ENCODE data around the gene SARDH. TPM values are rescaled to one million over a fixed set of nuclear protein-coding genes. Genes with fewer than 3 reads are reported as not detected.

The SARDH gene
- total RNA-seq, 4 donors from 2014 or later, result 0.32 to 0.98 (median 0.44) TPM; not detected in 1

- 89% methylated on average over 7 of the region's 7 CpGs for WGBS
- no peak for DNase-seq (ENCODE audit: low spot score in 2 of 2)
- no peak overlapping the region for H3K4me3 ChIP-seq
- peaks cover 14% of the 10 kb centered on the region for H3K4me1 ChIP-seq
- H3K27me3 ChIP-seq, result peaks cover 31% of the 10 kb centered on the region
- no peaks in the 10 kb centered on the region for H3K36me3 ChIP-seq
- TF ChIP-seq POLR2A (IDR thresholded peaks at IDR 0.05) (no peak), POLR2AphosphoS5 (IDR thresholded peaks at IDR 0.05) (no peak), EP300 (IDR thresholded peaks at IDR 0.05) (no peak)
- TF ChIP-seq, protein P1, sequence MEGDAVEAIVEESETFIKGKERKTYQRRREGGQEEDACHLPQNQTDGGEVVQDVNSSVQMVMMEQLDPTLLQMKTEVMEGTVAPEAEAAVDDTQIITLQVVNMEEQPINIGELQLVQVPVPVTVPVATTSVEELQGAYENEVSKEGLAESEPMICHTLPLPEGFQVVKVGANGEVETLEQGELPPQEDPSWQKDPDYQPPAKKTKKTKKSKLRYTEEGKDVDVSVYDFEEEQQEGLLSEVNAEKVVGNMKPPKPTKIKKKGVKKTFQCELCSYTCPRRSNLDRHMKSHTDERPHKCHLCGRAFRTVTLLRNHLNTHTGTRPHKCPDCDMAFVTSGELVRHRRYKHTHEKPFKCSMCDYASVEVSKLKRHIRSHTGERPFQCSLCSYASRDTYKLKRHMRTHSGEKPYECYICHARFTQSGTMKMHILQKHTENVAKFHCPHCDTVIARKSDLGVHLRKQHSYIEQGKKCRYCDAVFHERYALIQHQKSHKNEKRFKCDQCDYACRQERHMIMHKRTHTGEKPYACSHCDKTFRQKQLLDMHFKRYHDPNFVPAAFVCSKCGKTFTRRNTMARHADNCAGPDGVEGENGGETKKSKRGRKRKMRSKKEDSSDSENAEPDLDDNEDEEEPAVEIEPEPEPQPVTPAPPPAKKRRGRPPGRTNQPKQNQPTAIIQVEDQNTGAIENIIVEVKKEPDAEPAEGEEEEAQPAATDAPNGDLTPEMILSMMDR (IDR thresholded peaks at IDR 0.05), result no peak
- no peaks in the 10 kb centered on the region for H3K9me3 ChIP-seq
- no peak overlapping the region for H3K27ac ChIP-seq
These were observed 4.1 kb upstream of the SARDH start for GRCh38 chr9:133742251-133742650.

GRCh38 chr9:133741716-133742115, 3.6 kb upstream of the SARDH start:
- Histone ChIP-seq H3K27ac (no peak overlapping the region), H3K27me3 (peaks cover 31% of the 10 kb centered on the region), H3K4me1 (peaks cover 14% of the 10 kb centered on the region), H3K36me3 (no peaks in the 10 kb centered on the region), H3K4me3 (no peak overlapping the region), H3K9me3 (no peaks in the 10 kb centered on the region)
- no peak for TF ChIP-seq POLR2A (IDR thresholded peaks at IDR 0.05)
- no peak for DNase-seq (ENCODE audit: low spot score in 2 of 2)
- 89% methylated on average over 9 of the region's 14 CpGs for WGBS

DNA sequence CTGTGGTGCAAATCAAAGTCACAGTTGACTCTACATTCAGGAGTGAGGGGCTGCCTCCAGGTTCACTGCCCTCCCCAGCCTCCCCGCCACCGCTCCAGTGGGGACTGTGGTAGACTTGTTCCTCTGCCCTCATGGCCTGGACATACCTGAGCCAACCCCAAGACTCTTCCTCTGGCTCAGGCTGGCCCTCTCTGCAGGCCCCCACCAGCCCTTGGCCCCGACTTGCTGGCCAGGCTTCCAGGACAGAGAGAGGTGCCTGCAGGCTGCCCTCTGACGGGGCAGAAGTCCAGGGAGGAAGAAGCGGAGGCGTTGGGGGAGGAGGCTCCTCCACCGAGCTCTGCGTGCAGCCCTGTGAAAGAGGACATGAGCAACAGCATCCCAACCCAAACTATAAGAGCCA, 2.8 kb upstream of the SARDH start:
- 83% methylated on average over 8 of the region's 8 CpGs for WGBS
- no peaks in the 10 kb centered on the region for H3K36me3 ChIP-seq
- peaks cover 14% of the 10 kb centered on the region for H3K4me1 ChIP-seq
- TF ChIP-seq EP300 (IDR thresholded peaks at IDR 0.05) (no peak), POLR2AphosphoS5 (IDR thresholded peaks at IDR 0.05) (no peak), POLR2A (IDR thresholded peaks at IDR 0.05) (no peak)
- TF ChIP-seq, protein P1 (IDR thresholded peaks at IDR 0.05), result no peak
- DNase-seq (ENCODE audit: low spot score in 2 of 2), result peak in 1 of 2 donors; percentile 73
- no peaks in the 10 kb centered on the region for H3K9me3 ChIP-seq
- H3K27ac ChIP-seq, result no peak overlapping the region
- H3K27me3 ChIP-seq, result peaks cover 31% of the 10 kb centered on the region
- no peak overlapping the region for H3K4me3 ChIP-seq

DNA sequence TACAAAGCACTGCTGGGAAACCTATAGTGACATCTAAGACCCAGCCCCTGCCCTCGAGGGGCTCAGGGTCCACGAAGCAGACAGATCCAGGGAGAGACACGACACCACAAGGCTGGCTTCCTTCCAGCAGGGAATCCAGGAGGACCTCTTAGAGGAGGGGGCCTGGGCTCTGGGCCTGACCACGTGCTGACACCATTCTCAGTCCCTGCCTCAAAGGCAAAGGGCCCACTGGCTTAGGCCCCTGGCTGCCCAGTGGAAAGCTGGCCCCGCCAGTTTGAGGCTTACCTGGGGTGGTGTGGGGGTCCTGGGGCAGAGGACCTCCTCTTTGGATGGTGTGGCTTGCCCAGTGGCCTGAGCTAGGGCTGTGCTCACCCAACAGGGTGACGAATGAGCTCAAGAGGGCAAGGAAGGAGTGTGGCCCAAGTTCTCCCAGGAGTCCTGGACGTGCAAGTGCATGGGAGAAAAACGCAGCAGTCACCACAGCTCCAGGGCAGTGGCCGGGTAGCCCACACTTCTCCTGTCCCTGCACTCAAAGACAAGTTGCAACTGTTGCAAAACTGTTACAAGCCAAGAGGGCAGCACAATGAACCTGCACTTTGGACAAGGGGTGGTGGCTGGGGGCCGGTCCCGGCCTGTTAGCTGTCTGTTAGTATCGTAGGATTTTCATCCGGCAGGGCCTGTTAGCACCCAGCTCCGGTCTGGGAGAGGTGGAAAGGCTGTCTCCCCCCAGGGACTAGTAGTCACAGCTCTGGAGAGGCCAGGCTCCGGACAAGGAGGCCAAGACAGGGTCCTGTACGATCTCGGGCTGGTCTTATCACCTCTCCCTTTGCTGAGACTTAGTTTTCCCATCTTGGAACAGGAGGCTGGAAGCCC, 1.5 kb upstream of the SARDH start:
- no peaks in the 10 kb centered on the region for H3K9me3 ChIP-seq
- TF ChIP-seq POLR2A (IDR thresholded peaks at IDR 0.05) (no peak), EP300 (IDR thresholded peaks at IDR 0.05) (no peak), POLR2AphosphoS5 (IDR thresholded peaks at IDR 0.05) (no peak)
- TF ChIP-seq, protein P1 (IDR thresholded peaks at IDR 0.05), result no peak
- no peak overlapping the region for H3K4me3 ChIP-seq
- no peaks in the 10 kb centered on the region for H3K36me3 ChIP-seq
- peak in 1 of 2 donors; percentile 57 for DNase-seq (ENCODE audit: low spot score in 2 of 2)
- 84% methylated on average over 7 of the region's 17 CpGs for WGBS
- H3K4me1 ChIP-seq, result peaks cover 14% of the 10 kb centered on the region
- peaks cover 41% of the 10 kb centered on the region for H3K27me3 ChIP-seq
- no peak overlapping the region for H3K27ac ChIP-seq

- TF ChIP-seq, protein P1 (IDR thresholded peaks at IDR 0.05), result no peak
- no peak for TF ChIP-seq EP300 (IDR thresholded peaks at IDR 0.05)
- TF ChIP-seq POLR2AphosphoS5 (IDR thresholded peaks at IDR 0.05), result no peak
- TF ChIP-seq POLR2A (IDR thresholded peaks at IDR 0.05), result no peak
- Histone ChIP-seq H3K9me3 (no peaks in the 10 kb centered on the region), H3K27me3 (peaks cover 43% of the 10 kb centered on the region), H3K4me1 (peaks cover 14% of the 10 kb centered on the region), H3K27ac (no peak overlapping the region), H3K4me3 (peak overlapping the region; percentile 37), H3K36me3 (no peaks in the 10 kb centered on the region)
- 96% methylated on average over 3 of the region's 13 CpGs for WGBS
- DNase-seq (ENCODE audit: low spot score in 2 of 2), result peak in 1 of 2 donors; percentile 65
These were observed 581 bp upstream of the SARDH start for GRCh38 chr9:133738640-133739225.
